H9 (cell line): ENCODE measurements around the gene GNAS-AS1. TPM values are rescaled to one million over a fixed set of nuclear protein-coding genes. Genes with fewer than 3 reads are reported as not detected.

Source experiments
- DNase-seq: peaks from one replicate; pipeline ENCODE4 v3.0.0-alpha.2; 2017
- H2AFZ ChIP-seq: one replicate; pipeline ENCODE4 v1.6.1; 2013; ENCODE audit warnings: mild to moderate bottlenecking, low read length, control low read depth, moderate library complexity
- H2AK5ac ChIP-seq: 2 replicates; pipeline ENCODE4 v1.6.1; 2013; ENCODE audit warnings: low read length, control low read depth, mixed read lengths; ENCODE audit not compliant: insufficient read length
- H2BK120ac ChIP-seq: one replicate; pipeline ENCODE4 v1.6.1; 2013; ENCODE audit warnings: low read depth, mild to moderate bottlenecking, low read length, control low read depth, inconsistent platforms; ENCODE audit not compliant: poor library complexity, severe bottlenecking
- H2BK12ac ChIP-seq: 2 replicates; pipeline ENCODE4 v1.6.1; 2013; ENCODE audit warnings: low read length, control low read depth, mixed read lengths, low read depth; ENCODE audit not compliant: insufficient read length
- H2BK15ac ChIP-seq: 2 replicates; pipeline ENCODE4 v1.6.1; 2013; ENCODE audit warnings: low read depth, low read length, control low read depth
- H2BK20ac ChIP-seq: one replicate; pipeline ENCODE4 v1.6.1; 2013; ENCODE audit warnings: low read depth, mild to moderate bottlenecking, low read length, control low read depth, inconsistent platforms; ENCODE audit not compliant: poor library complexity, severe bottlenecking
- H2BK5ac ChIP-seq: 2 replicates; pipeline ENCODE4 v1.6.1; 2013; ENCODE audit warnings: low read length, control low read depth, mixed read lengths; ENCODE audit not compliant: insufficient read length
- H3K14ac ChIP-seq: 2 replicates; pipeline ENCODE4 v1.6.1; 2013; ENCODE audit warnings: low read length, control low read depth; ENCODE audit not compliant: insufficient read depth
- H3K18ac ChIP-seq: 2 replicates; pipeline ENCODE4 v1.6.1; 2013; ENCODE audit warnings: low read depth, mild to moderate bottlenecking, mixed read lengths, low read length, control low read depth; ENCODE audit not compliant: insufficient read length
- H3K23ac ChIP-seq: 2 replicates; pipeline ENCODE4 v1.6.1; 2013; ENCODE audit warnings: low read length, control low read depth, mixed read lengths, low read depth; ENCODE audit not compliant: insufficient read length
- H3K23me2 ChIP-seq: 2 replicates; pipeline ENCODE4 v1.6.1; 2013; ENCODE audit warnings: low read depth, mild to moderate bottlenecking, mixed read lengths, low read length, control low read depth; ENCODE audit not compliant: insufficient read length, poor library complexity, severe bottlenecking
- H3K27ac ChIP-seq: 2 replicates; pipeline ENCODE4 v1.5.1; 2013; ENCODE audit warnings: low read length, control low read depth, mixed read lengths, low read depth; ENCODE audit not compliant: insufficient read length
- H3K27me3 ChIP-seq: 2 replicates; pipeline ENCODE4 v1.6.1; 2013; ENCODE audit warnings: low read length, control low read depth, inconsistent platforms; ENCODE audit not compliant: insufficient read depth
- H3K4ac ChIP-seq: 2 replicates; pipeline ENCODE4 v1.6.1; 2013; ENCODE audit warnings: low read depth, mild to moderate bottlenecking, control low read depth, inconsistent platforms, low read length, moderate library complexity
- H3K4me1 ChIP-seq: 2 replicates; pipeline ENCODE4 v1.6.1; 2013; ENCODE audit warnings: low read length, control low read depth, inconsistent platforms; ENCODE audit not compliant: insufficient read depth
- H3K4me2 ChIP-seq: 2 replicates; pipeline ENCODE4 v1.6.1; 2013; ENCODE audit warnings: low read length, control low read depth, mixed read lengths; ENCODE audit not compliant: insufficient read length, insufficient read depth
- H3K56ac ChIP-seq: 2 replicates; pipeline ENCODE4 v1.6.1; 2013; ENCODE audit warnings: low read depth, mild to moderate bottlenecking, mixed read lengths, low read length, control low read depth; ENCODE audit not compliant: insufficient read length
- H3K79me1 ChIP-seq: 2 replicates; pipeline ENCODE4 v1.6.1; 2013; ENCODE audit warnings: low read depth, mild to moderate bottlenecking, moderate library complexity, low read length, control low read depth, inconsistent platforms; ENCODE audit not compliant: insufficient read depth, poor library complexity, severe bottlenecking
- H3K79me2 ChIP-seq: 2 replicates; pipeline ENCODE4 v1.6.1; 2013; ENCODE audit warnings: low read length, control low read depth, inconsistent platforms; ENCODE audit not compliant: insufficient read depth
- H3K9ac ChIP-seq: 2 replicates; pipeline ENCODE4 v1.6.1; 2013; ENCODE audit warnings: low read length, control low read depth, mixed read lengths; ENCODE audit not compliant: insufficient read length; ENCODE audit errors: extremely low read depth
- H3K9me3 ChIP-seq: one replicate; pipeline ENCODE4 v1.6.1; 2013; ENCODE audit warnings: low read depth, low read length, inconsistent platforms; ENCODE audit not compliant: control insufficient read depth
- H3T11ph ChIP-seq: one replicate; pipeline ENCODE4 v1.6.1; 2013; ENCODE audit warnings: mild to moderate bottlenecking, low read length, control low read depth, inconsistent platforms
- H4K20me1 ChIP-seq: one replicate; pipeline ENCODE4 v1.6.1; 2013; ENCODE audit not compliant: control insufficient read depth, insufficient read length, insufficient read depth
- H4K5ac ChIP-seq: 2 replicates; pipeline ENCODE4 v1.6.1; 2013; ENCODE audit warnings: low read depth, mild to moderate bottlenecking, mixed read lengths, low read length, control low read depth; ENCODE audit not compliant: insufficient read length
- H4K8ac ChIP-seq: replicated peaks from 2 replicates; pipeline ENCODE4 v1.6.1; 2013; ENCODE audit warnings: low read length, control low read depth, mixed read lengths, low read depth; ENCODE audit not compliant: insufficient read length
- H4K91ac ChIP-seq: 2 replicates; pipeline ENCODE4 v1.6.1; 2013; ENCODE audit warnings: low read depth, mild to moderate bottlenecking, moderate library complexity, mixed read lengths, low read length, control low read depth; ENCODE audit not compliant: insufficient read length
- H3K27ac Mint-ChIP-seq, 3 experiments: 2 replicates in 2 of 3; 3 replicates in 1 of 3; pipeline ENCODE4 v1.8.0; 2020 to 2021; ENCODE audit warnings: mixed read lengths in 3 of 3, mild to moderate bottlenecking in 1 of 3, moderate library complexity in 1 of 3
- H3K27me3 Mint-ChIP-seq: 2 replicates; pipeline ENCODE4 v1.8.0; 2021; ENCODE audit warnings: low read depth, mild to moderate bottlenecking, moderate library complexity, mixed read lengths
- H3K36me3 Mint-ChIP-seq, 3 experiments: 2 replicates in 2 of 3; 3 replicates in 1 of 3; pipeline ENCODE4 v1.8.0; 2020 to 2021; ENCODE audit warnings: low read depth in 3 of 3, mixed read lengths in 3 of 3; ENCODE audit not compliant: insufficient read depth in 1 of 3
- H3K4me1 Mint-ChIP-seq, 2 experiments: 2 replicates each; pipeline ENCODE4 v1.8.0; 2020; ENCODE audit warnings: mixed read lengths in 2 of 2
- H3K4me3 Mint-ChIP-seq, 2 experiments: 2 replicates in 1 of 2; 3 replicates in 1 of 2; pipeline ENCODE4 v1.8.0; 2020 to 2021; ENCODE audit warnings: mild to moderate bottlenecking in 2 of 2, mixed read lengths in 2 of 2, moderate library complexity in 1 of 2
- H3K9me3 Mint-ChIP-seq, 2 experiments: 2 replicates in 1 of 2; 3 replicates in 1 of 2; pipeline ENCODE4 v1.8.0; 2020; ENCODE audit warnings: mild to moderate bottlenecking in 2 of 2, mixed read lengths in 2 of 2, moderate library complexity in 1 of 2
- CTCF ChIP-seq: fragments of 200-600 bp; sonication (generic); conservative IDR thresholded peaks from 3 replicates; pipeline ENCODE4 v1.8.0; 2021; ENCODE audit warnings: antibody characterized with exemption, mild to moderate bottlenecking
- WGBS: extraction: QIAGEN DNeasy Blood & Tissue Kit; methylation state at CpG from one replicate; pipeline ENCODE4 v1.1.7; 2013; ENCODE audit warnings: missing lambda C conversion rate, low lambda C conversion rate, mixed read lengths; ENCODE audit not compliant: insufficient read length; ENCODE audit errors: extremely low coverage; 5-methylcytosine and 5-hydroxymethylcytosine counted together
- total RNA-seq: library from RNA; stranded (reverse); gene quantifications from 2 replicates; pipeline ENCODE4 v1.2.1, GENCODE V29; 2021

GNAS-AS1 gene
- total RNA-seq, 1 experiment from 2014 or later, result 11.3 TPM

DNA sequence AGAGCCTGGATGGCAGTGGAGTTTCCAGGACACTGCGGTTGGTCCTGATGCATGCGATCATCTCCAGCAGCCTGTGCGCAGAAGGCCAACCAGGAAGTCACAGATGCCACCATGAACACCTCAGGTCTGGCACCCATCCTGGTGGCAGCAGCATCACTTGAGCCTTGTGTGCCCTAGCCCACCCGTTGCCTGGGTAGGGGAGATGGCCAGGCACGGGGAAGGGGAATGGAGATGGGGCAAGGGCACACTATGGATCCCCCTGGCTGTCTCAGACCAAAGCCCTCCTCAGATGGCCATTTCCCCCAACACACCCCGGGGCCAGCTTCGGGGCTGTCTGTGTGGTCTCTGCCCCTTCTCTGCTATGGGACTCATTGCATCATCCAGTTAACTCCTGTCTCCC, 58.3 kb downstream of the GNAS-AS1 start:
- H2BK20ac ChIP-seq, result no peak overlapping the region
- no peak for DNase-seq
- H3K9me3 ChIP-seq, result no peaks in the 10 kb centered on the region
- no peak overlapping the region for H3K27ac Mint-ChIP-seq
- H3K9ac ChIP-seq, result no peak overlapping the region
- no peak overlapping the region for H3K56ac ChIP-seq
- no peak overlapping the region for H2AK5ac ChIP-seq
- no peak overlapping the region for H3K14ac ChIP-seq
- H3K27ac ChIP-seq, result no peak overlapping the region
- no peaks in the 10 kb centered on the region for H3K79me2 ChIP-seq
- H3T11ph ChIP-seq, result no peak overlapping the region
- TF ChIP-seq CTCF, result no peak
- H3K9me3 Mint-ChIP-seq, result no peaks in the 10 kb centered on the region; a peak in 1 of 5 replicates
- H2AFZ ChIP-seq, result no peak overlapping the region
- H3K36me3 Mint-ChIP-seq, result peaks cover 0 to 3% (median 0%) of the 10 kb centered on the region in 3 experiments; a peak in 1 of 7 replicates
- no peak overlapping the region for H3K18ac ChIP-seq
- no peak overlapping the region for H3K4me2 ChIP-seq
- no peaks in the 10 kb centered on the region; the same call in 1 of the 2 replicates for H3K4me1 ChIP-seq
- no peaks in the 10 kb centered on the region for H3K79me1 ChIP-seq
- H3K4me1 Mint-ChIP-seq, result peaks cover 23 to 52% of the 10 kb centered on the region in 2 experiments
- no CpG with 5 or more reads among the region's 7 CpGs for WGBS
- H2BK15ac ChIP-seq, result no peak overlapping the region
- no peak overlapping the region for H3K4me3 Mint-ChIP-seq
- no peak overlapping the region for H3K4ac ChIP-seq
- no peaks in the 10 kb centered on the region for H3K23me2 ChIP-seq
- no peak overlapping the region for H3K23ac ChIP-seq
- no peak overlapping the region for H2BK120ac ChIP-seq
- no peak overlapping the region for H4K8ac ChIP-seq
- H4K91ac ChIP-seq, result no peak overlapping the region
- no peak overlapping the region for H4K5ac ChIP-seq
- H3K27me3 ChIP-seq, result no peaks in the 10 kb centered on the region
- no peak overlapping the region for H2BK5ac ChIP-seq
- no peak overlapping the region for H2BK12ac ChIP-seq
- peaks cover 20% of the 10 kb centered on the region for H3K27me3 Mint-ChIP-seq
- H4K20me1 ChIP-seq, result no peaks in the 10 kb centered on the region
